ENCODE data around the gene CYP2E1. TPM values are rescaled to one million over a fixed set of nuclear protein-coding genes. Genes with fewer than 3 reads are reported as not detected.

The CYP2E1 gene
- total RNA-seq, 1 experiment from 2014 or later: 3.5 TPM

DNA sequence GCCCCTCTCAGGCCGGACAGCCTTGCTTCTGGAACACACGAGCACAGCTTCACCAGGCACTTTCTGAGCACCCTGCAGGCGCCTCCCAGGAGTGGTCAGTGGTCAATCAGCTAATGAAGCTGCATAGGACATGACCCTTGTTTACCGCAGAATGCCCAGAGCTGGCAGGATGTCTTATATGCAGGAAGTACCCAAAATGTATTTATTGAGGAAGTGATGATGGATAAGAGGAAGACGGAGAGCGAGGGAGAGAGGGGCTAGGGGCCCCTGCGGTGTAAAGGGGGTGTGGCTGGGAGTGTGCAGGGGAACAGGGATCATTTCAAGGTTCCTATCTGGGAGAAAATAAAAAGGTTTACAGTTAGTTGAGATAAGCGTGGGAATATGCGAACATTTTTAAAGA lies 3.3 kb downstream of the CYP2E1 start:
- Mint-ChIP-seq H3K27ac (ENCODE audit: unreplicated experiment) (no peak overlapping the region), H3K27me3 (ENCODE audit: unreplicated experiment) (no peaks in the 10 kb centered on the region), H3K36me3 (ENCODE audit: insufficient read depth, unreplicated experiment) (peaks cover 12% of the 10 kb centered on the region), H3K4me1 (ENCODE audit: low read depth, unreplicated experiment) (peaks cover 6% of the 10 kb centered on the region), H3K9me3 (ENCODE audit: low read depth, unreplicated experiment) (no peaks in the 10 kb centered on the region), H3K4me3 (ENCODE audit: low read depth, unreplicated experiment) (no peak overlapping the region)
- DNase-seq: no peak
- CTCF ChIA-PET: no interaction called here
- intact Hi-C loops (cut with micrococcal nuclease; ENCODE audit: unreplicated experiment): no loop called here
- BruUV-seq (replicated peaks): no TSS peak
- TF ChIP-seq, protein P1, sequence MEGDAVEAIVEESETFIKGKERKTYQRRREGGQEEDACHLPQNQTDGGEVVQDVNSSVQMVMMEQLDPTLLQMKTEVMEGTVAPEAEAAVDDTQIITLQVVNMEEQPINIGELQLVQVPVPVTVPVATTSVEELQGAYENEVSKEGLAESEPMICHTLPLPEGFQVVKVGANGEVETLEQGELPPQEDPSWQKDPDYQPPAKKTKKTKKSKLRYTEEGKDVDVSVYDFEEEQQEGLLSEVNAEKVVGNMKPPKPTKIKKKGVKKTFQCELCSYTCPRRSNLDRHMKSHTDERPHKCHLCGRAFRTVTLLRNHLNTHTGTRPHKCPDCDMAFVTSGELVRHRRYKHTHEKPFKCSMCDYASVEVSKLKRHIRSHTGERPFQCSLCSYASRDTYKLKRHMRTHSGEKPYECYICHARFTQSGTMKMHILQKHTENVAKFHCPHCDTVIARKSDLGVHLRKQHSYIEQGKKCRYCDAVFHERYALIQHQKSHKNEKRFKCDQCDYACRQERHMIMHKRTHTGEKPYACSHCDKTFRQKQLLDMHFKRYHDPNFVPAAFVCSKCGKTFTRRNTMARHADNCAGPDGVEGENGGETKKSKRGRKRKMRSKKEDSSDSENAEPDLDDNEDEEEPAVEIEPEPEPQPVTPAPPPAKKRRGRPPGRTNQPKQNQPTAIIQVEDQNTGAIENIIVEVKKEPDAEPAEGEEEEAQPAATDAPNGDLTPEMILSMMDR (IDR thresholded peaks at IDR 0.05; ENCODE audit: unreplicated experiment): no peak

GRCh38 chr10:133532871-133533270 lies 5.7 kb downstream of the CYP2E1 start:
- no TSS peak for BruUV-seq (replicated peaks)
- Mint-ChIP-seq H3K27me3 (ENCODE audit: unreplicated experiment) (no peaks in the 10 kb centered on the region), H3K36me3 (ENCODE audit: insufficient read depth, unreplicated experiment) (peaks cover 12% of the 10 kb centered on the region), H3K4me1 (ENCODE audit: low read depth, unreplicated experiment) (peaks cover 14% of the 10 kb centered on the region), H3K4me3 (ENCODE audit: low read depth, unreplicated experiment) (no peak overlapping the region), H3K9me3 (ENCODE audit: low read depth, unreplicated experiment) (no peaks in the 10 kb centered on the region), H3K27ac (ENCODE audit: unreplicated experiment) (no peak overlapping the region)
- DNase-seq: no peak
- CTCF ChIA-PET: no interaction called here
- intact Hi-C loops (cut with micrococcal nuclease; ENCODE audit: unreplicated experiment): no loop called here
- TF ChIP-seq, protein P1 (IDR thresholded peaks at IDR 0.05; ENCODE audit: unreplicated experiment): no peak

DNA sequence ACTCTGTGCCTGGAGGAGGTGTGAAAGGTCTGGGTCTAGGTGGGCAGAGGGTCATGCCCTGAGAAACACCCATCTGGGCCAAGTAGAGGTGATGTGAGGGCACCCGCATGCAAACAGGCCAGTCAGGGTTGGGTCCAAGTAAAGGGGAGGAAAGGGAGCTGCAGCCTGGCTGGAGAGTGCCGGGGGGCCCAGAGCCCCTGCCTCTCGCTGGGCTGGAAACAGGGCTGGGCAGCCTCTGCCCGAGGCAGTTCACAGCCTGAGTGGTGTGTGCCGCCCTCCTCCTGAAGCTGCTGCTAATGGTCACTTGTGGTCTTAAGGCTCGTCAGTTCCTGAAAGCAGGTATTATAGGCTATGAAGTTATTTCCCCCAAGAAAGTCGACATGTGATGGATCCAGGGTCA lies 7.3 kb downstream of the CYP2E1 start:
- no peaks in the 10 kb centered on the region for H3K36me3 Mint-ChIP-seq (ENCODE audit: insufficient read depth, unreplicated experiment)
- H3K4me1 Mint-ChIP-seq (ENCODE audit: low read depth, unreplicated experiment): peaks cover 17% of the 10 kb centered on the region
- no peaks in the 10 kb centered on the region for H3K9me3 Mint-ChIP-seq (ENCODE audit: low read depth, unreplicated experiment)
- TF ChIP-seq, protein P1 (IDR thresholded peaks at IDR 0.05; ENCODE audit: unreplicated experiment): no peak
- H3K4me3 Mint-ChIP-seq (ENCODE audit: low read depth, unreplicated experiment): no peak overlapping the region
- DNase-seq: no peak
- no peak overlapping the region for H3K27ac Mint-ChIP-seq (ENCODE audit: unreplicated experiment)
- CTCF ChIA-PET: no interaction called here
- BruUV-seq (replicated peaks): no TSS peak
- intact Hi-C loops (cut with micrococcal nuclease; ENCODE audit: unreplicated experiment): no loop called here
- no peaks in the 10 kb centered on the region for H3K27me3 Mint-ChIP-seq (ENCODE audit: unreplicated experiment)

- no peak overlapping the region for H3K4me3 Mint-ChIP-seq (ENCODE audit: low read depth, unreplicated experiment)
- BruUV-seq (replicated peaks): no TSS peak
- no peak for DNase-seq
- no peak overlapping the region for H3K27ac Mint-ChIP-seq (ENCODE audit: unreplicated experiment)
- peaks cover 12% of the 10 kb centered on the region for H3K4me1 Mint-ChIP-seq (ENCODE audit: low read depth, unreplicated experiment)
- no peaks in the 10 kb centered on the region for H3K9me3 Mint-ChIP-seq (ENCODE audit: low read depth, unreplicated experiment)
- intact Hi-C loops (cut with micrococcal nuclease; ENCODE audit: unreplicated experiment): no loop called here
- CTCF ChIA-PET: interaction anchor here (0.6 kb wide), 1 partner anchor 29 kb away, joined by 8 read pairs; no protein-coding TSS in a partner anchor
- H3K36me3 Mint-ChIP-seq (ENCODE audit: insufficient read depth, unreplicated experiment): no peaks in the 10 kb centered on the region
- no peaks in the 10 kb centered on the region for H3K27me3 Mint-ChIP-seq (ENCODE audit: unreplicated experiment)
- TF ChIP-seq, protein P1 (IDR thresholded peaks at IDR 0.05; ENCODE audit: unreplicated experiment): no peak
These were observed 9.0 kb downstream of the CYP2E1 start for GRCh38 chr10:133536198-133536597.
